Breast epithelium (tissue), 3 donors: ENCODE measurements around the gene GCH1.

Source experiments
- POLR2A ChIP-seq: fragments of 450-650 bp; IDR thresholded peaks from one replicate; pipeline ENCODE4 v1.6.1; 2016; ENCODE audit warnings: antibody characterized with exemption, mild to moderate bottlenecking, moderate library complexity
- TF ChIP-seq, protein P1 (sequence below), 3 donors: fragments of 450-650 bp; IDR thresholded peaks; one replicate each; pipeline ENCODE4 v1.5.1; 2016 to 2017; ENCODE audit warnings: antibody characterized with exemption in 3 of 3, mild to moderate bottlenecking in 3 of 3, moderate library complexity in 3 of 3

- TF ChIP-seq POLR2A = no peak
- TF ChIP-seq, protein P1, sequence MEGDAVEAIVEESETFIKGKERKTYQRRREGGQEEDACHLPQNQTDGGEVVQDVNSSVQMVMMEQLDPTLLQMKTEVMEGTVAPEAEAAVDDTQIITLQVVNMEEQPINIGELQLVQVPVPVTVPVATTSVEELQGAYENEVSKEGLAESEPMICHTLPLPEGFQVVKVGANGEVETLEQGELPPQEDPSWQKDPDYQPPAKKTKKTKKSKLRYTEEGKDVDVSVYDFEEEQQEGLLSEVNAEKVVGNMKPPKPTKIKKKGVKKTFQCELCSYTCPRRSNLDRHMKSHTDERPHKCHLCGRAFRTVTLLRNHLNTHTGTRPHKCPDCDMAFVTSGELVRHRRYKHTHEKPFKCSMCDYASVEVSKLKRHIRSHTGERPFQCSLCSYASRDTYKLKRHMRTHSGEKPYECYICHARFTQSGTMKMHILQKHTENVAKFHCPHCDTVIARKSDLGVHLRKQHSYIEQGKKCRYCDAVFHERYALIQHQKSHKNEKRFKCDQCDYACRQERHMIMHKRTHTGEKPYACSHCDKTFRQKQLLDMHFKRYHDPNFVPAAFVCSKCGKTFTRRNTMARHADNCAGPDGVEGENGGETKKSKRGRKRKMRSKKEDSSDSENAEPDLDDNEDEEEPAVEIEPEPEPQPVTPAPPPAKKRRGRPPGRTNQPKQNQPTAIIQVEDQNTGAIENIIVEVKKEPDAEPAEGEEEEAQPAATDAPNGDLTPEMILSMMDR (IDR thresholded peaks at IDR 0.05) = no peak
These were observed 35.6 kb downstream of the GCH1 start for GRCh38 chr14:54867011-54867410.
